ENCODE data around the gene PPARGC1A. TPM values are rescaled to one million over a fixed set of nuclear protein-coding genes. Genes with fewer than 3 reads are reported as not detected.

Gene PPARGC1A
- total and polyA plus RNA-seq, 2 donors (not counting 3 experiments of a cell fraction or from before 2014, with no cell fraction given): not detected

DNA sequence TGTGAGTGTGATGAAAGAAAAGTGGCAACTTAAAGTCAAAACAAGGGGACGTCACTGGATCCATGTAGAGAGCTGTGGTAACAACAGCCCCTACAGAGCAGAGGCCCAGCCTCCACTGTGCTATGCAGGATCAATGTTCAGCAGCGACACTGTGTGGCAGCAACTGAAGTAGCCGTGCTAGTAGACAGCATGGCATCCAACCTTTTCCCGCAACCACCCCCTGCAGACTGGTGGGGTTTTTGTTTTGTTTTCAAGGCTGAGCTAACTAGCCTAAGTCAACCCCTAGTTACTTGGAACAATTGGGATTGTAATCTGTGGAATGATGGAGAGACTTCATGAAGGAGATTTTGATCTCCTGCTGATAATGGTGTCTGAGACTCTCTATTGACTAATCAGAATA, 44.4 kb upstream of the PPARGC1A start:
- BruUV-seq (replicated peaks): no TSS peak
- Histone ChIP-seq H3K79me2 (ENCODE audit: control insufficient read depth, insufficient read depth, low read length) (no peaks in the 10 kb centered on the region), H3K4me3 (replicated peaks in 1 of 3; ENCODE audit: insufficient read depth in 1 of 3, low read depth in 1 of 3, low read length in 3 of 3) (no peak overlapping the region), H3K27me3 (ENCODE audit: control insufficient read depth in 2 of 2, insufficient read depth in 2 of 2, low read length in 2 of 2) (no peaks in the 10 kb centered on the region), H3K4me2 (ENCODE audit: insufficient read depth, low read length) (no peak overlapping the region), H3K4me1 (ENCODE audit: control insufficient read depth, extremely low read depth, insufficient read depth, low read length) (no peaks in the 10 kb centered on the region), H3K27ac (ENCODE audit: insufficient read depth, low read depth, low read length) (no peak overlapping the region), H2AFZ (ENCODE audit: low read depth, low read length) (no peak overlapping the region), H3K9me3 (replicated peaks; ENCODE audit: control insufficient read depth, insufficient read depth, low read length) (no peaks in the 10 kb centered on the region), H4K20me1 (replicated peaks; ENCODE audit: control insufficient read depth, extremely low read depth, insufficient read depth, low read length) (no peaks in the 10 kb centered on the region), H3K36me3 (ENCODE audit: control insufficient read depth in 2 of 2, extremely low read depth in 1 of 2, insufficient read depth in 2 of 2, low read length in 2 of 2) (no peaks in the 10 kb centered on the region), H3K9ac (replicated peaks; ENCODE audit: extremely low read depth, insufficient read depth, low read length) (no peak overlapping the region), H3K9me1 (replicated peaks; ENCODE audit: control insufficient read depth, extremely low read depth, insufficient read depth, low read length) (no peaks in the 10 kb centered on the region)
- TF ChIP-seq, protein P1, sequence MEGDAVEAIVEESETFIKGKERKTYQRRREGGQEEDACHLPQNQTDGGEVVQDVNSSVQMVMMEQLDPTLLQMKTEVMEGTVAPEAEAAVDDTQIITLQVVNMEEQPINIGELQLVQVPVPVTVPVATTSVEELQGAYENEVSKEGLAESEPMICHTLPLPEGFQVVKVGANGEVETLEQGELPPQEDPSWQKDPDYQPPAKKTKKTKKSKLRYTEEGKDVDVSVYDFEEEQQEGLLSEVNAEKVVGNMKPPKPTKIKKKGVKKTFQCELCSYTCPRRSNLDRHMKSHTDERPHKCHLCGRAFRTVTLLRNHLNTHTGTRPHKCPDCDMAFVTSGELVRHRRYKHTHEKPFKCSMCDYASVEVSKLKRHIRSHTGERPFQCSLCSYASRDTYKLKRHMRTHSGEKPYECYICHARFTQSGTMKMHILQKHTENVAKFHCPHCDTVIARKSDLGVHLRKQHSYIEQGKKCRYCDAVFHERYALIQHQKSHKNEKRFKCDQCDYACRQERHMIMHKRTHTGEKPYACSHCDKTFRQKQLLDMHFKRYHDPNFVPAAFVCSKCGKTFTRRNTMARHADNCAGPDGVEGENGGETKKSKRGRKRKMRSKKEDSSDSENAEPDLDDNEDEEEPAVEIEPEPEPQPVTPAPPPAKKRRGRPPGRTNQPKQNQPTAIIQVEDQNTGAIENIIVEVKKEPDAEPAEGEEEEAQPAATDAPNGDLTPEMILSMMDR (IDR thresholded peaks at IDR 0.05; ENCODE audit: extremely low read depth in 1 of 2, insufficient read depth in 1 of 2, low read depth in 1 of 2, low read length in 2 of 2): no peak
- no peak for TF ChIP-seq EZH2 (IDR thresholded peaks at IDR 0.05; ENCODE audit: borderline replicate concordance, low read depth, low read length, severe bottlenecking)
- TF ChIP-seq FOS (IDR thresholded peaks at IDR 0.05; ENCODE audit: borderline replicate concordance, insufficient read depth, low read length): no peak
- TF ChIP-seq, protein P2, sequence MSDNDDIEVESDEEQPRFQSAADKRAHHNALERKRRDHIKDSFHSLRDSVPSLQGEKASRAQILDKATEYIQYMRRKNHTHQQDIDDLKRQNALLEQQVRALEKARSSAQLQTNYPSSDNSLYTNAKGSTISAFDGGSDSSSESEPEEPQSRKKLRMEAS (IDR thresholded peaks at IDR 0.05; ENCODE audit: insufficient read depth, insufficient read length): no peak
- TF ChIP-seq JUN (IDR thresholded peaks at IDR 0.05; ENCODE audit: borderline replicate concordance, insufficient read depth, insufficient read length, low read depth): no peak
- TF ChIP-seq POLR2AphosphoS5 (IDR thresholded peaks at IDR 0.05; ENCODE audit: insufficient read depth, low read depth, low read length): no peak
- no peak for TF ChIP-seq GATA2 (IDR thresholded peaks at IDR 0.05; ENCODE audit: insufficient read depth, insufficient read length, low read depth, low read length)
- TF ChIP-seq POLR2A (IDR thresholded peaks at IDR 0.05; ENCODE audit: low read depth, low read length): no peak
- no peak for TF ChIP-seq MYC (IDR thresholded peaks at IDR 0.05; ENCODE audit: low read depth, low read length)
- dilution Hi-C loops (cut with MboI; ENCODE audit: extremely low pct_ligation_motif_present, low sequenced_read_pairs): no loop called here
- FAIRE-seq (no peak), DNase-seq (ENCODE audit: low read depth, low spot score) (no peak)
- ChIA-PET POLR2A (no interaction called here), CTCF (no interaction called here)
- intact Hi-C loops (cut with micrococcal nuclease): no loop called here
